Measurements from ENCODE around the gene WDR7. TPM values are rescaled to one million over a fixed set of nuclear protein-coding genes. Genes with fewer than 3 reads are reported as not detected.

Gene WDR7
- total and polyA plus RNA-seq, 10 of the 15 experiments (the other 5 are each of a cell fraction or from before 2014, with no cell fraction given): 2.8 to 16.5 (median 11.7) TPM

GRCh38 chr18:56638232-56639103, 12.7 kb upstream of the WDR7 start, which contains the start of gene TXNL1 (continued):
- TF ChIP-seq E2F8 (IDR thresholded peaks at IDR 0.05; ENCODE audit: low read depth, partially characterized antibody): no peak
- peak; percentile 99 for TF ChIP-seq ATF7 (IDR thresholded peaks at IDR 0.05; ENCODE audit: low read depth)
- TF ChIP-seq CEBPZ (IDR thresholded peaks at IDR 0.05; ENCODE audit: low read depth, low read length): no peak
- peak; percentile 93 for TF ChIP-seq POLR2AphosphoS5 (IDR thresholded peaks at IDR 0.05; ENCODE audit: low read length)
- no peak for TF ChIP-seq ZSCAN29 (IDR thresholded peaks at IDR 0.05)
- TF ChIP-seq, protein P1, sequence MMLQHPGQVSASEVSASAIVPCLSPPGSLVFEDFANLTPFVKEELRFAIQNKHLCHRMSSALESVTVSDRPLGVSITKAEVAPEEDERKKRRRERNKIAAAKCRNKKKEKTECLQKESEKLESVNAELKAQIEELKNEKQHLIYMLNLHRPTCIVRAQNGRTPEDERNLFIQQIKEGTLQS (IDR thresholded peaks at IDR 0.05; ENCODE audit: borderline replicate concordance, extremely low read depth, low read depth, low read length): peak; percentile 86; the same call in 1 of the 2 replicates
- TF ChIP-seq CBFB (IDR thresholded peaks at IDR 0.05; ENCODE audit: low read depth): 0 out of 2 replicates have a peak, but pooled peaks have one; percentile 41
- 0 out of 2 replicates have a peak, but pooled peaks have one; percentile 8 for TF ChIP-seq IRF3 (IDR thresholded peaks at IDR 0.05)
- TF ChIP-seq ZBTB40 (IDR thresholded peaks at IDR 0.05; ENCODE audit: borderline replicate concordance): peak; percentile 76; the same call in 1 of the 2 replicates
- no peak for TF ChIP-seq CHD4 (IDR thresholded peaks at IDR 0.05)
- TF ChIP-seq HDGF (IDR thresholded peaks at IDR 0.05): peak; percentile 76
- TF ChIP-seq MEF2B (IDR thresholded peaks at IDR 0.05; ENCODE audit: partially characterized antibody, poor library complexity, severe bottlenecking): no peak
- peak; percentile 33; the same call in 1 of the 2 replicates for TF ChIP-seq PAX5 (IDR thresholded peaks at IDR 0.05; ENCODE audit: borderline replicate concordance, low read depth, low read length)
- 0 out of 2 replicates have a peak, but pooled peaks have one; percentile 29 for TF ChIP-seq RELB (IDR thresholded peaks at IDR 0.05; ENCODE audit: low read depth)
